ENCODE results near the gene TSPAN10. TPM values are rescaled to one million over a fixed set of nuclear protein-coding genes. Genes with fewer than 3 reads are reported as not detected.

TSPAN10 gene
- total and polyA plus RNA-seq, 8 donors: 0.24 to 2.2 (median 1.2) TPM

GRCh38 chr17:81648707-81649085 lies 11.7 kb downstream of the TSPAN10 start:
- FAIRE-seq: no peak
- intact Hi-C loops (cut with DNase I): no loop called here
- no peak for ATAC-seq
- DNase-seq: no peak
- no peak overlapping the region for H3K27ac ChIP-seq
- H3K27me3 ChIP-seq: peaks cover 0 to 12% (median 3%) of the 10 kb centered on the region in 4 donors
- no peaks in the 10 kb centered on the region for H3K4me1 ChIP-seq
- 54 to 61% methylated on average over 14 of the region's 14 CpGs for WGBS, 2 donors
- TF ChIP-seq CTCF (IDR thresholded peaks at IDR 0.05): no peak
- no peak overlapping the region for H3K4me3 ChIP-seq
- H3K9me3 ChIP-seq: no peaks in the 10 kb centered on the region
- H3K36me3 ChIP-seq: no peaks in the 10 kb centered on the region

GRCh38 chr17:81650951-81651350 lies 14.0 kb downstream of the TSPAN10 start:
- H3K27me3 ChIP-seq: peaks cover 0 to 12% (median 3%) of the 10 kb centered on the region in 4 donors
- no peaks in the 10 kb centered on the region for H3K4me1 ChIP-seq
- WGBS, 2 donors: 61 to 84% methylated on average over 9 of the region's 9 CpGs

GRCh38 chr17:81651692-81652091 lies 14.7 kb downstream of the TSPAN10 start:
- DNase-seq: peak in 2 of 6 donors; percentile 59 to 75
- WGBS, 2 donors: 61 to 66% methylated on average over 10 of the region's 10 CpGs
- intact Hi-C loops (cut with DNase I): no loop called here
- H3K27ac ChIP-seq: no peak overlapping the region
- no peak for TF ChIP-seq CTCF (IDR thresholded peaks at IDR 0.05)
- H3K27me3 ChIP-seq: peaks cover 0 to 12% (median 3%) of the 10 kb centered on the region in 4 donors
- H3K36me3 ChIP-seq: no peaks in the 10 kb centered on the region
- no peak overlapping the region for H3K4me3 ChIP-seq
- peak in 3 of 4 donors; percentile 54 to 67 (median 61) for ATAC-seq
- H3K9me3 ChIP-seq: no peaks in the 10 kb centered on the region
- no peaks in the 10 kb centered on the region for H3K4me1 ChIP-seq
- no peak for FAIRE-seq

More at GRCh38 chr17:81650951-81651350, 14.0 kb downstream of the TSPAN10 start:
- no peaks in the 10 kb centered on the region for H3K36me3 ChIP-seq
- intact Hi-C loops (cut with DNase I): no loop called here
- TF ChIP-seq CTCF (IDR thresholded peaks at IDR 0.05): no peak
- no peak for ATAC-seq
- no peak overlapping the region for H3K27ac ChIP-seq
- H3K9me3 ChIP-seq: no peaks in the 10 kb centered on the region
- H3K4me3 ChIP-seq: no peak overlapping the region
- no peak for DNase-seq
- FAIRE-seq: no peak

- Histone ChIP-seq H3K9me3 (no peaks in the 10 kb centered on the region), H3K27me3 (peaks cover 0 to 12% (median 3%) of the 10 kb centered on the region in 4 donors), H3K36me3 (no peaks in the 10 kb centered on the region), H3K4me3 (peak overlapping the region in 1 of 4 donors; percentile 12), H3K27ac (no peak overlapping the region), H3K4me1 (no peaks in the 10 kb centered on the region)
- no peak for ATAC-seq
- intact Hi-C loops (cut with DNase I): no loop called here
- no peak for FAIRE-seq
- TF ChIP-seq CTCF (IDR thresholded peaks at IDR 0.05): no peak
- 44% methylated on average over 20 to 26 of the region's 27 CpGs for WGBS, 2 donors
- no peak for DNase-seq
These were observed 16.1 kb downstream of the TSPAN10 start for GRCh38 chr17:81652906-81653771.

Measured in pancreas (tissue), 10 donors.